HG03196 (cell line): ENCODE data around the gene TGFBR2.
"Not testable (repeated sequence)": the region's sequence is repeated elsewhere in the genome, so short reads cannot be mapped to it uniquely, and the experiment has no call there.

Experiments
- ATAC-seq: cut with Tn5 transposase; IDR thresholded peaks from one replicate; pipeline ENCODE4 v1.9.1; 2021; ENCODE audit not compliant: unreplicated experiment

Gene TGFBR2

GRCh38 chr3:30654269-30654668 lies 47.9 kb downstream of the TGFBR2 start:
- ATAC-seq = no peak

- ATAC-seq = no peak
These were observed 48.9 kb downstream of the TGFBR2 start for GRCh38 chr3:30655187-30655812.

GRCh38 chr3:30656624-30657141 lies 50.3 kb downstream of the TGFBR2 start:
- no peak for ATAC-seq

GRCh38 chr3:30657914-30658313 lies 51.5 kb downstream of the TGFBR2 start:
- ATAC-seq = no peak

GRCh38 chr3:30658328-30659052 lies 52.1 kb downstream of the TGFBR2 start:
- peak; percentile 94 for ATAC-seq

- ATAC-seq = no peak
These were observed 53.1 kb downstream of the TGFBR2 start for GRCh38 chr3:30659270-30660130.

- no peak for ATAC-seq
These were observed 53.7 kb downstream of the TGFBR2 start for GRCh38 chr3:30660136-30660535.

- ATAC-seq = no peak
These were observed 54.3 kb downstream of the TGFBR2 start for GRCh38 chr3:30660656-30661055.

- ATAC-seq = no peak
These were observed 54.9 kb downstream of the TGFBR2 start for GRCh38 chr3:30661098-30661873.

GRCh38 chr3:30662836-30663235 lies 56.4 kb downstream of the TGFBR2 start:
- ATAC-seq = no peak

GRCh38 chr3:30663533-30664241 lies 57.3 kb downstream of the TGFBR2 start:
- no peak for ATAC-seq

- no peak for ATAC-seq
These were observed 58.1 kb downstream of the TGFBR2 start for GRCh38 chr3:30664459-30664858.

- ATAC-seq = no peak
These were observed 58.5 kb downstream of the TGFBR2 start for GRCh38 chr3:30664884-30665283.

- no peak for ATAC-seq
These were observed 59.1 kb downstream of the TGFBR2 start for GRCh38 chr3:30665539-30665938.

- ATAC-seq = no peak
These were observed 60.3 kb downstream of the TGFBR2 start for GRCh38 chr3:30666572-30667279.

- ATAC-seq = no peak
These were observed 60.9 kb downstream of the TGFBR2 start for GRCh38 chr3:30667280-30667651.

- ATAC-seq = no peak
These were observed 61.7 kb downstream of the TGFBR2 start for GRCh38 chr3:30668051-30668609.

GRCh38 chr3:30669360-30669934 lies 63.0 kb downstream of the TGFBR2 start:
- ATAC-seq = not testable (repeated sequence)

GRCh38 chr3:30670292-30670691 lies 63.9 kb downstream of the TGFBR2 start:
- ATAC-seq = no peak
